Measurements from ENCODE around the gene BEAN1.

GRCh38 chr16:66503030-66503429, 75.9 kb downstream of the BEAN1 start:
- TF ChIP-seq, protein P1, sequence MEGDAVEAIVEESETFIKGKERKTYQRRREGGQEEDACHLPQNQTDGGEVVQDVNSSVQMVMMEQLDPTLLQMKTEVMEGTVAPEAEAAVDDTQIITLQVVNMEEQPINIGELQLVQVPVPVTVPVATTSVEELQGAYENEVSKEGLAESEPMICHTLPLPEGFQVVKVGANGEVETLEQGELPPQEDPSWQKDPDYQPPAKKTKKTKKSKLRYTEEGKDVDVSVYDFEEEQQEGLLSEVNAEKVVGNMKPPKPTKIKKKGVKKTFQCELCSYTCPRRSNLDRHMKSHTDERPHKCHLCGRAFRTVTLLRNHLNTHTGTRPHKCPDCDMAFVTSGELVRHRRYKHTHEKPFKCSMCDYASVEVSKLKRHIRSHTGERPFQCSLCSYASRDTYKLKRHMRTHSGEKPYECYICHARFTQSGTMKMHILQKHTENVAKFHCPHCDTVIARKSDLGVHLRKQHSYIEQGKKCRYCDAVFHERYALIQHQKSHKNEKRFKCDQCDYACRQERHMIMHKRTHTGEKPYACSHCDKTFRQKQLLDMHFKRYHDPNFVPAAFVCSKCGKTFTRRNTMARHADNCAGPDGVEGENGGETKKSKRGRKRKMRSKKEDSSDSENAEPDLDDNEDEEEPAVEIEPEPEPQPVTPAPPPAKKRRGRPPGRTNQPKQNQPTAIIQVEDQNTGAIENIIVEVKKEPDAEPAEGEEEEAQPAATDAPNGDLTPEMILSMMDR (IDR thresholded peaks at IDR 0.05; ENCODE audit: low read depth, low read length, poor library complexity, severe bottlenecking): no peak
- no peak for TF ChIP-seq EZH2phosphoT487 (IDR thresholded peaks at IDR 0.05; ENCODE audit: borderline replicate concordance, low read length)

Measured in DOHH2 (cell line).